GM13976 (cell line): ENCODE data around the gene NDFIP1.
A peak's percentile ranks its signal among the peaks of the same experiment; 100 is the strongest.

Experiments
- DNase-seq: peaks from one replicate; pipeline ENCODE4 v3.0.0; 2012; ENCODE audit warnings: low spot score
- CTCF ChIP-seq: IDR thresholded peaks from 2 replicates; pipeline ENCODE4 v1.5.1; 2012; ENCODE audit warnings: borderline replicate concordance, mild to moderate bottlenecking; ENCODE audit not compliant: insufficient read depth; ENCODE audit errors: extremely low read depth, missing control alignments, control extremely low read depth
- in situ Hi-C: fragments of 300-500 bp; cut with MboI; formaldehyde crosslinking; loops from one replicate; pipeline ENCODE4 v1.12.0; 2022; ENCODE audit warnings: low sequenced_read_pairs, mixed read lengths, inconsistent platforms; ENCODE audit not compliant: unreplicated experiment

Gene NDFIP1

DNA sequence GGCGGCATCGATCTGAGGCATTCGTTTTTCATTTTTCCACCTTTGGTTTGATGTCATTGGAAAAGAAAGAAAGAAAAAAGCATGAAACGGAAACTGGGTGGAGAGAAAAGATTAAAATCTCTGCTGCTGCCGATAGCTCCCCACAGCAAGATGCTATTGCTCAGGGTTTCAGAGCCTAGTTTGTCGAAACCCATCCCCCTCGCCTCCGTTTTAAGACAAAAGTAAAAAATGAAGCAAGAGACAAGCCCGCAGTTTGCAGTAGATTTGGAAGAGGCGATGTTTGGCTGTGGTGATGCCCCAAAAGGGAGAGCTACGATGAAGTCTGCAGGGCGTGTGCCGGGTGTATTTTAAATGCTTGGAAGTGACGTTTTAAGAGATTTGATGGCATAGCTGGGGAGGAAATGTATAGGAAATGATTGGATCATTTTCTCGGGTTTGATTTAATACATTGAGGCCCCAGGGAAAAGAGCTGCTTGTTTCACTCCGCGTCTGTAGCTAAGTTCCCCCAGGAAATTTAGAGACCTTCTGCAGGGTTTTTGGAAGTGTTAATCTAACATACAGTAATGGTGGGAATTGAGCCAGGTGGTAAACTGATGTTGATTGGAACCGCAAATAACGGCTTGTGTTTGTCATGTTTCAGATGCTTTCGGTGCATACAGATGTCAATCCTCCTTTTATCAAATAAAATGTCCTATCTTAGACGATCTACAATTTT lies 909 bp downstream of the NDFIP1 start:
- TF ChIP-seq CTCF: no peak
- peak; percentile 30 for DNase-seq
- in situ Hi-C loops: no loop called here

DNA sequence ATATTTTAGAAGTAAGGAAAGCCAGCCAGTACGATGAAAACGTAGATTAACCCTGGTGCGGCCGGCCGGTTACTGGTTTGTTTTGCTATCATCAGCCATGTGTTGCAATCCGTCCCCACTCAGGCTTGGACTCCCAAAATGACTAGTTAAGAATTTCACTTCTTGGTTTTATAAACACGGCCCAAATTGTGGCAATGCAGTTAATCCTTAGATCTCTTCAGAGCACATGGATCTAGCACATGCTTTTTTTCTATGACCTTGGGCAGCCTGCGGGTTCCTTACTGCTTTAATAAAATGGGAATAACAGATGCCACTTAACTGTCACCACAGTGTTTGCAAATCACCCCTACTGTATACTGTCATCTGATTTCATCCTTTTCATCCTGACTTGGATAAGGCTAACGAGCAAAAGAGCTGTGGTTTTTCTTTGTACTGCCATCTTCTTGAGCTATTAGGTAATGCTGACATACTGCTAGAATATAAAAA lies 1.5 kb downstream of the NDFIP1 start:
- TF ChIP-seq CTCF: no peak
- in situ Hi-C loops: no loop called here
- peak; percentile 48 for DNase-seq

- no peak for DNase-seq
- in situ Hi-C loops: no loop called here
- TF ChIP-seq CTCF: no peak
These were observed 2.6 kb downstream of the NDFIP1 start for GRCh38 chr5:142110988-142111687.

- no peak for DNase-seq
- no peak for TF ChIP-seq CTCF
- in situ Hi-C loops: no loop called here
These were observed 6.1 kb downstream of the NDFIP1 start for GRCh38 chr5:142114687-142115086.

GRCh38 chr5:142115937-142116614 lies 7.5 kb downstream of the NDFIP1 start:
- in situ Hi-C loops: no loop called here
- no peak for DNase-seq
- TF ChIP-seq CTCF: no peak

DNA sequence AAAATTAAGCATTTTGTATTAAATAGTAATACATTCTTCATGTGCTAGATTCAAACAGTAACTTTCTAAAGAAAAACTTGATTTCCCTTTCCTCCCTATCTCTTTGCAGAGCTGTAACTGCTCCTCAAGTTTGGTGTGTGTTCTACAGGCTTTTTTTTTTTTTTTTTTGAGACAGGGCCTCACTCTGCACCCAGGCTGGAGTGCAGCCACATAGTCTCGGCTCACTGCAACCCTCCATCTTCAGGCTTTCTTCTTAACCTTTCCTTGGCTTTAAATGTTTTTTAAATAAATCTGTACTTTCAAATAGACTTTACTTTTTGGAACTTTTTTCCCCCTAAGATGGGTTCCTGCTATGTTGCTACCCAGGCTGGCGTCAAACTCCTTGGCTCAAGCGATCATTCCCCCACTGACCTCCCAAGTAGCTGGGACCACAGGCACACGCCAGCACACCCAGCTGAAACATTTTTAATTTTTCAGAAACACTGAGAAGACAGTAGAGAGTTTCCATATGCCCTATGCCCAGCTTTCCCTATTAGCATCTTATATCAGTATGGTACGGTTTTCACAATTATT lies 9.1 kb downstream of the NDFIP1 start:
- in situ Hi-C loops: no loop called here
- DNase-seq: no peak
- no peak for TF ChIP-seq CTCF
